Panc1 (cell line): ENCODE data around the gene FYN.

Experiments
- CTCF ChIP-seq: fragments of 450-650 bp; IDR thresholded peaks from 2 replicates; pipeline ENCODE4 v1.5.1; 2017; ENCODE audit warnings: mild to moderate bottlenecking
- POLR2AphosphoS5 ChIP-seq: IDR thresholded peaks from 2 replicates; pipeline ENCODE4 v1.6.1; 2012; ENCODE audit warnings: mild to moderate bottlenecking, low read depth, low read length, moderate library complexity
- REST ChIP-seq, 2 experiments: IDR thresholded peaks; 2 replicates each; pipeline ENCODE4 v1.6.1; 2011 to 2012; ENCODE audit warnings: low read depth in 2 of 2, control low read depth in 1 of 2, low read length in 1 of 2, mild to moderate bottlenecking in 1 of 2, moderate library complexity in 1 of 2; ENCODE audit not compliant: insufficient read depth in 1 of 2
- SIN3A ChIP-seq: IDR thresholded peaks from 2 replicates; pipeline ENCODE4 v1.6.1; 2012; ENCODE audit warnings: low read depth, mild to moderate bottlenecking, low read length, moderate library complexity, borderline replicate concordance; ENCODE audit not compliant: insufficient read depth
- TCF7L2 ChIP-seq: IDR thresholded peaks from 2 replicates; pipeline ENCODE4 v1.6.1; 2011; ENCODE audit warnings: mild to moderate bottlenecking, low read depth, low read length, inconsistent platforms

GRCh38 chr6:111800259-111800765, 72.9 kb downstream of the FYN start:
- TF ChIP-seq CTCF (no peak), POLR2AphosphoS5 (no peak), SIN3A (no peak), REST (IDR thresholded peaks at IDR 0.05; ENCODE audit: insufficient read depth in 1 of 2, low read depth in 2 of 2, low read length in 1 of 2) (no peak), TCF7L2 (no peak)
